GM21381 (cell line): Measurements from ENCODE around the gene CLUH.
"Not testable (repeated sequence)": the region's sequence is repeated elsewhere in the genome, so short reads cannot be mapped to it uniquely, and the experiment has no call there.

Source experiments
- ATAC-seq: cut with Tn5 transposase; IDR thresholded peaks from one replicate; pipeline ENCODE4 v1.9.1; 2021; ENCODE audit warnings: mild to moderate bottlenecking, moderate library complexity; ENCODE audit not compliant: unreplicated experiment

The CLUH gene

DNA sequence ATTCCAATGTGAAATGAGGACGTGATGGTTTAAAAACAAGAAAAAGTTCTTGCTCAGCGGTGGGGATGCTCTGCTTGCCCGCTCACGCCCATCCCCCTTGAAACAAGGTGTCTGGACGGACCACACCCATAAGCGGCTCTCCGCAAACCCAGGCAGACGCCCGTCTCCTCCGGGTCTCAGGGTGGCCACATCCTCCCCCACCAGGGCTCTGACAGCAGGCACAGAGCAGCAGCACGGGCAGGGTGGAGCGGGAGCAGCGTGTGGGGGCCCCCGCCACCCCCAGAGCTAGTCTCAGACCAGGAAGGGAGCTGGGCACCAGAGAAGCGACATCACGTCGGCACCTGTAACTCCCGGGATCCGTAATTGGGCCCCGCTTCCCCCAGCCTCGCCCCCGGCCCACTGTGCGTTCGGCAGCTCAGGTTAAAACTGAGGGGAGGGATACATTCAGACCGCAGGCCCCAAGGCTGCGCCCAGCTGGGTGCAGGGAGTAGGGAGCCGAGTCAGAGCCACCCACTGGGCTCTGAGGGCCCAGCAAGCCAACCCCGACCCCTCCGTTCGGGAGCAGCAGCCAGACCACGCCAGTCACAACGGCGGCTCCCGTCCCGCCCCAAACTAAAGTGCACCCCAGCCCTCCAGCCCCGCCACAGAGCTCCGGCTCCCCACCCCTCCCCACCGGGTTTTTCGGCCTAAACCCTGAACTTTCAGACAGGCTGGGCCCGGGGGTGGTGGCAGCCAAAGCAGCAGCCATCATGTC is 22.0 kb downstream of the CLUH start:
- no peak for ATAC-seq

GRCh38 chr17:2688351-2689342 is 22.9 kb downstream of the CLUH start:
- ATAC-seq = no peak

GRCh38 chr17:2687074-2687418 is 24.5 kb downstream of the CLUH start:
- no peak for ATAC-seq

DNA sequence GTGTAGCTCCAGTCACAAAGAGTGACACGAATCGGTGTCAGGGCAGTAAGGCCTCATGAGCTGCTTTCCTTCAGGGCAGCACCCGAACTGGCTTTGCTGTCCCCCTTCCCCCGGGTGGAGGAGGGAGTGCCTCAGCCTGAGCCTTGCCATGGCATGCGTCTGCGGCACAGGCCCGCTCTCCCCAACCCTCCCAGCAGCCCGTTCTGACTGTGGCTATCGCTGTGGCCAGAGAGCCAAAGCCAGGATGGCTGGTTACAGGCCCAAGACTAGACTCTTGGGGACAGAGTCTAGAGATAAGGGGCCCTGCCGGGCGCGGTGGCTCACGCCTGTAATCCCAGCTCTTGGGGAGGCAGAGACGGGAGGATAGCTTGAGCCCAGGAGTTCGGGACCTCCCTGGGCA is 25.9 kb downstream of the CLUH start:
- no peak for ATAC-seq

DNA sequence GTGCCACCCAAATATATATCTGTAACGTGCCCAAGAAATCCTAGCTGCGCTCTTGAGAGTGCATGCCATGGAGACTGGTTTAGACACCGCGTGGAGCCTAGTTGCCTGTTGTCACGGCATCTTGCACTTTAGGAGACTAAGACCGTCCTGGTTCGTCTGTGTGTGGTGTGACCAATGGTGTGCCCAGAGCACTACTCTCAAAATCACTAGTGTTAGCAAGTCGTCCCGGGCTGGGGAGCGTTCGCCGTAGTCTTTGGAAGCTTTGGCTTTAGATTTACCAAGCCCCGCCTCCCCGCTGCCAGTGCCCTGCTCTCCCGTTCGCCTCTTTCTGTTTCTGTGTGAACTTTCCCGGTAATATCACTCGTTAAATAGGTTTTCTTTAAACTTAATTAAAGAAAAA is 27.0 kb downstream of the CLUH start:
- ATAC-seq = no peak

GRCh38 chr17:2683912-2684311 is 27.7 kb downstream of the CLUH start:
- no peak for ATAC-seq

- no peak for ATAC-seq
Measured at GRCh38 chr17:2682176-2682938, 29.2 kb downstream of the CLUH start.

- no peak for ATAC-seq
Measured at GRCh38 chr17:2681650-2682049, 29.9 kb downstream of the CLUH start.

DNA sequence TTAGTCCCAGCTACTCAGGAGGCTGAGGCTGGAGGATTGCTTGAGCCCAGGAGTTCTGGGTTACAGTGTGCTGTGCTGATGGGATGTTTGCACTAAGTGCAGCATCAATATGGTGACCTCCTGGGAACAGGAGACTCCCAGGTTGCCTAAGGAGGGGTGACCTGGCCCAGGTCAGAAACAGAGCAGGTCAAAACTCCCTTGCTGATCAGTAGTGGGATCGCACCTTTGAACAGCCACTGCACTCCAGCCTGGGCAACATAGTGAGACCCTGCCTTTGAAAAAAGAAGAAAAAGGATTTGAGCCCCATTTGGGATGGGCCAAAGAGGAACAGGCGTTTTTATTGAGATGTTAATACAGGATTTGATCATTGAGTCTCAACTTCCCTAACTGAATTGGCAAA is 30.6 kb downstream of the CLUH start:
- ATAC-seq = no peak

GRCh38 chr17:2679247-2679646 is 32.3 kb downstream of the CLUH start:
- not testable (repeated sequence) for ATAC-seq

GRCh38 chr17:2672026-2672425 is 39.5 kb downstream of the CLUH start:
- no peak for ATAC-seq

GRCh38 chr17:2660410-2660809 is 51.2 kb downstream of the CLUH start:
- not testable (repeated sequence) for ATAC-seq

GRCh38 chr17:2659337-2659736 is 52.2 kb downstream of the CLUH start:
- ATAC-seq = not testable (repeated sequence)

DNA sequence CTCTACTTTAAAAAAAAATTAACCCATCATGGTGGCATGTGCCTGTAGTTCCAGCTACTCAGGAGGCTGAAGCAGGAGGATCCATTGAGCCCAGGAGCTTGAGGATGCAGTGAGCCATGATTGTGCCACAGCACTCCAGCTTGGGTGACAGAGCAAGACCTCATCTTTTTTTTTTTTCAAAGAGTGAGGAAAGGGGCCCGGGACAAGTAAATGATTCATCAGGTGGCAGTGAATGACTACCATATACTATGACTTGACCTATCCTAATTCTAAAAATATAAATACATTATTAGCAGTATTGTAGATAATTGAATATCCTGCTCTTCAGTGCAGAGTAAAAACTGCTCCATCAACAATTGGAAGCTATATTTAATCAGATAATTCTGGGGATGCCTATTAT is 55.3 kb downstream of the CLUH start:
- no peak for ATAC-seq

- no peak for ATAC-seq
Measured at GRCh38 chr17:2655546-2655945, 56.0 kb downstream of the CLUH start.

DNA sequence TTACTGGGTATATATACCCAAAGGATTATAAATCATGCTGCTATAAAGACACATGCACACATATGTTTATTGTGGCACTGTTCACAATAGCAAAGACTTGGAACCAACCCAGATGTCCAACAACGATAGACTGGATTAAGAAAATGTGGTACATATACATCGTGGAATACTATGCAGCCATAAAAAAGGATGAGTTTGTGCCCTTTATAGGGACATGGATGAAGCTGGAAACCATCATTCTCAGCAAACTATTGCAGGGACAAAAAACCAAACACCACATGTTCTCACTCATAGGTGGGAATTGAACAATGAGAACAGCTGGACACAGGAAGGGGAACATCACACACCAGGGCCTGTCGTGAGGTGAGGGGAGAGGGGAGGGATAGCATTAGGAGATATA is 58.7 kb downstream of the CLUH start:
- not testable (repeated sequence) for ATAC-seq

GRCh38 chr17:2649191-2649590 is 62.4 kb downstream of the CLUH start:
- no peak for ATAC-seq

DNA sequence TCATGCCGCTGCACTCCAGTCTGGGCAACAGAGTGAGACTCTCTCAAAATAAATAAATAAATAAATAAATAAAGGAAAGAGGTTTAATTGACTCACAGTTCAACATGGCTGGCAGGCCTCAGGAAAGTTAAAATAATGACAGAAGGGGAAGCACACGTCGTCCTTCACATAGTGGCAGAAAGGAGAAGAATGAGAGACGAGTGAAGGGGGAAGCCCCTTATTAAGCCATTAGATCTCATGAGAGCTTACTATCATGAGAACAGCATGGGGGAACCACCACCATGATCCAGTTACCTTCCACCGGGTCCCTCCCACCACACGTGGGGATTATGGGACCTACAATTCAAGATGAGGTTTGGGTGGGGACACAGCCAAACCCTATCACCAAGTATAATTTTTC is 63.6 kb downstream of the CLUH start:
- no peak for ATAC-seq

- ATAC-seq = no peak
Measured at GRCh38 chr17:2644971-2645370, 66.6 kb downstream of the CLUH start.
